ENCODE results near the gene PSMA7. TPM values are rescaled to one million over a fixed set of nuclear protein-coding genes. Genes with fewer than 3 reads are reported as not detected.
A peak's percentile ranks its signal among the peaks of the same experiment; 100 is the strongest.
"Not testable (repeated sequence)": the region's sequence is repeated elsewhere in the genome, so short reads cannot be mapped to it uniquely, and the experiment has no call there.

The PSMA7 gene
- total RNA-seq, 1 experiment from 2014 or later: 702 TPM

GRCh38 chr20:62148908-62149314 is 5.7 kb upstream of the PSMA7 start:
- H3K4me1 Mint-ChIP-seq (ENCODE audit: low read depth, unreplicated experiment): peaks cover 32% of the 10 kb centered on the region
- Histone ChIP-seq H3K9me3 (no peaks in the 10 kb centered on the region), H3K36me3 (ENCODE audit: control insufficient read depth, insufficient read depth, low read length) (peaks cover 2% of the 10 kb centered on the region; the same call in 1 of the 2 replicates), H3K4me1 (peaks cover 25% of the 10 kb centered on the region), H3K4me3 (ENCODE audit: low read depth, low read length) (no peak overlapping the region), H3K27me3 (replicated peaks; ENCODE audit: control insufficient read depth, insufficient read depth, low read length) (no peaks in the 10 kb centered on the region)
- H3K9me3 Mint-ChIP-seq (ENCODE audit: unreplicated experiment): peaks cover 12% of the 10 kb centered on the region
- ChIA-PET POLR2A (interaction anchor here (0.9 kb wide), 1 partner anchor 27 kb away, joined by 5 read pairs; the partner anchor contains the start of gene LSM14B), CTCF (no interaction called here)
- H3K27ac Mint-ChIP-seq (ENCODE audit: unreplicated experiment): peak overlapping the region; percentile 73
- intact Hi-C loops (cut with micrococcal nuclease; ENCODE audit: unreplicated experiment): loop anchor here (10.0 kb wide), 1 partner anchor 256 kb away; the partner anchor contains the start of gene CABLES2
- DNase-seq: no peak
- TSS peak; percentile 89 for BruUV-seq (replicated peaks)
- peak overlapping the region; percentile 34 for H3K4me3 Mint-ChIP-seq (ENCODE audit: unreplicated experiment)
- no peaks in the 10 kb centered on the region for H3K27me3 Mint-ChIP-seq (ENCODE audit: insufficient read depth, unreplicated experiment)
- no peak for TF ChIP-seq CTCF (IDR thresholded peaks at IDR 0.05; ENCODE audit: insufficient read depth in 1 of 2, low read depth in 1 of 2, low read length in 1 of 2, severe bottlenecking in 1 of 2, unreplicated experiment in 1 of 2)
- H3K36me3 Mint-ChIP-seq (ENCODE audit: insufficient read depth, unreplicated experiment): peaks cover 61% of the 10 kb centered on the region

GRCh38 chr20:62148383-62148782 is 5.2 kb upstream of the PSMA7 start:
- POLR2A ChIA-PET; DNase-seq; H3K27me3 Mint-ChIP-seq (ENCODE audit: insufficient read depth, unreplicated experiment); H3K36me3 ChIP-seq (ENCODE audit: control insufficient read depth, insufficient read depth, low read length); H3K27me3 ChIP-seq (replicated peaks; ENCODE audit: control insufficient read depth, insufficient read depth, low read length); H3K4me3 ChIP-seq (ENCODE audit: low read depth, low read length); H3K9me3 ChIP-seq; BruUV-seq (replicated peaks); CTCF ChIA-PET; H3K4me3 Mint-ChIP-seq (ENCODE audit: unreplicated experiment): not testable (repeated sequence)
- H3K4me1 ChIP-seq: peaks cover 25% of the 10 kb centered on the region
- intact Hi-C loops (cut with micrococcal nuclease; ENCODE audit: unreplicated experiment): loop anchor here (10.0 kb wide), 1 partner anchor 256 kb away; the partner anchor contains the start of gene CABLES2
- peaks cover 32% of the 10 kb centered on the region for H3K4me1 Mint-ChIP-seq (ENCODE audit: low read depth, unreplicated experiment)
- peaks cover 11% of the 10 kb centered on the region for H3K9me3 Mint-ChIP-seq (ENCODE audit: unreplicated experiment)
- peaks cover 61% of the 10 kb centered on the region for H3K36me3 Mint-ChIP-seq (ENCODE audit: insufficient read depth, unreplicated experiment)
- H3K27ac Mint-ChIP-seq (ENCODE audit: unreplicated experiment): peak overlapping the region; percentile 73

- CTCF ChIA-PET: no interaction called here
- Histone ChIP-seq H3K4me1 (peaks cover 25% of the 10 kb centered on the region), H3K27me3 (replicated peaks; ENCODE audit: control insufficient read depth, insufficient read depth, low read length) (no peaks in the 10 kb centered on the region), H3K36me3 (ENCODE audit: control insufficient read depth, insufficient read depth, low read length) (0 out of 2 replicates have a peak, but pooled peaks cover 1% of the 10 kb centered on the region), H3K9me3 (no peaks in the 10 kb centered on the region), H3K4me3 (ENCODE audit: low read depth, low read length) (no peak overlapping the region)
- Mint-ChIP-seq H3K9me3 (ENCODE audit: unreplicated experiment) (peaks cover 2% of the 10 kb centered on the region), H3K36me3 (ENCODE audit: insufficient read depth, unreplicated experiment) (peaks cover 59% of the 10 kb centered on the region), H3K27ac (ENCODE audit: unreplicated experiment) (peak overlapping the region; percentile 42), H3K27me3 (ENCODE audit: insufficient read depth, unreplicated experiment) (no peaks in the 10 kb centered on the region), H3K4me3 (ENCODE audit: unreplicated experiment) (no peak overlapping the region), H3K4me1 (ENCODE audit: low read depth, unreplicated experiment) (peaks cover 32% of the 10 kb centered on the region)
- no peak for TF ChIP-seq CTCF (IDR thresholded peaks at IDR 0.05; ENCODE audit: insufficient read depth in 1 of 2, low read depth in 1 of 2, low read length in 1 of 2, severe bottlenecking in 1 of 2, unreplicated experiment in 1 of 2)
- POLR2A ChIA-PET: no interaction called here
- intact Hi-C loops (cut with micrococcal nuclease; ENCODE audit: unreplicated experiment): loop anchor here (10.0 kb wide), 1 partner anchor 257 kb away; the partner anchor contains the start of gene CABLES2
- no peak for DNase-seq
- no TSS peak for BruUV-seq (replicated peaks)
Observed at GRCh38 chr20:62147528-62147927, 4.3 kb upstream of the PSMA7 start.
